GM18951 (cell line): Measurements from ENCODE around the gene OAF.
A peak's percentile ranks its signal among the peaks of the same experiment; 100 is the strongest.

Experiments used
- POLR2A ChIP-seq: IDR thresholded peaks from 4 replicates; pipeline ENCODE4 v1.6.1; 2011; ENCODE audit warnings: mild to moderate bottlenecking; ENCODE audit not compliant: insufficient read length, insufficient read depth; ENCODE audit errors: extremely low read depth
- in situ Hi-C: fragments of 300-500 bp; cut with MboI; formaldehyde crosslinking; loops from one replicate; pipeline ENCODE4 v1.12.0; 2022; ENCODE audit warnings: low sequenced_read_pairs, mixed read lengths, inconsistent platforms; ENCODE audit not compliant: unreplicated experiment

Gene OAF

DNA sequence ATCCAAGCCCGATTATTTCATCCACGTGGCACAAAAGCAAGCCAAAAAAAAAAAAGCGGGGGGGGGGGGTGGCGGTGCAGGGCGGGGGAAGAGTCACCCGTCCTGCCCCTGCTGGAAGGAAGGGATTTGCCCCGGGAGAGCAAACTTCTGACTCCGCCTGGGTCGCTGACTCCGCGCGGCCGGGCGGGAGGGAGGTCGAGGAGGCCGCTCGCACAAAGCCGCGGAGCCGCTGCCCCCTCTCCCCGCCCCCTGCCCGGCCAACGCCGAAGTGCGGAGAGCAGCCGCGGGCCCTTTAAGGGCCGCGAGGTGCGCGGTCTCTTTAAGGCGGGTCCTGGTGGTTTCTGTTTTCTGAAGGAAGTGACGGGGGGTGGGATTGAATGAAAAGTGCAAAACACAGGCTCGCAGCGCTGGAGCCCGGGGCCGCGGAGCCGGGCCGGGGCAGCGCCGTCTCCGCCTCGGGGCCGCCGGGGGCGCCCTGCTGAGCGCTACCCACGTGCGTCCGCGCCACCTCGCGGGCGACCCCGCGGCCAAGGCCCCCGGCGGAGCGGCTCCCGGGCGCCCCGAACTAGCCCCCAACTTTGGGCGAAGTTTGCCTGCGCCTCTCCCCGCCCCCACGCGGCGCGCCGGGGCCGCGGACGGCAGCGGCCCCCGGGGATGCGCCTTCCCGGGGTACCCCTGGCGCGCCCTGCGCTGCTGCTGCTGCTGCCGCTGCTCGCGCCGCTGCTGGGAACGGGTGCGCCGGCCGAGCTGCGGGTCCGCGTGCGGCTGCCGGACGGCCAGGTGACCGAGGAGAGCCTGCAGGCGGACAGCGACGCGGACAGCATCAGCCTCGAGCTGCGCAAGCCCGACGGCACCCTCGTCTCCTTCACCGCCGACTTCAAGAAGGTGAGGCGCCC lies at the start of gene OAF:
Gene OAF, plus strand, starts transcription at position 407 of the 896 bp plus-strand sequence. Its CDS starts 248 bp downstream, at position 655.
- in situ Hi-C loops: no loop called here
- peak; percentile 36 for TF ChIP-seq POLR2A

DNA sequence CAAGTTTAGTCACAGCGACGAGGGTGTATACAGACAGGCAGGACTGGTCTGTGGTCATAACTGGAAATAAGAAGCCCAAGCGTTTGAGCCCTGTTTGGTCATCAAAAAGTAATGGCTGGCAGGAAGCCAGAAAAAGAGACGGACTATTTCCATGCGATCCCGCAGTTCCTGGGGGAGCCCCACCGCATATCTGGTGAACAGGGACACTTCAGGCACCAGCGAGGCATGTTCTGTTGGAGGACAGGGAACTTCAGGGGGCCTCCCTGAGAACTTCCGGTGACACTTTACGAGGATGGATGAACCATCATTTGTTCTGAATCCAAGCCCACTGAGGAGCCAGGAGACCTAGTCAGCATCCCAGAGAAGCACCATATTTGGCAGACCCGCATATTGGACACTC lies 43.2 kb upstream of the OAF start:
- no peak for TF ChIP-seq POLR2A
- in situ Hi-C loops: no loop called here

DNA sequence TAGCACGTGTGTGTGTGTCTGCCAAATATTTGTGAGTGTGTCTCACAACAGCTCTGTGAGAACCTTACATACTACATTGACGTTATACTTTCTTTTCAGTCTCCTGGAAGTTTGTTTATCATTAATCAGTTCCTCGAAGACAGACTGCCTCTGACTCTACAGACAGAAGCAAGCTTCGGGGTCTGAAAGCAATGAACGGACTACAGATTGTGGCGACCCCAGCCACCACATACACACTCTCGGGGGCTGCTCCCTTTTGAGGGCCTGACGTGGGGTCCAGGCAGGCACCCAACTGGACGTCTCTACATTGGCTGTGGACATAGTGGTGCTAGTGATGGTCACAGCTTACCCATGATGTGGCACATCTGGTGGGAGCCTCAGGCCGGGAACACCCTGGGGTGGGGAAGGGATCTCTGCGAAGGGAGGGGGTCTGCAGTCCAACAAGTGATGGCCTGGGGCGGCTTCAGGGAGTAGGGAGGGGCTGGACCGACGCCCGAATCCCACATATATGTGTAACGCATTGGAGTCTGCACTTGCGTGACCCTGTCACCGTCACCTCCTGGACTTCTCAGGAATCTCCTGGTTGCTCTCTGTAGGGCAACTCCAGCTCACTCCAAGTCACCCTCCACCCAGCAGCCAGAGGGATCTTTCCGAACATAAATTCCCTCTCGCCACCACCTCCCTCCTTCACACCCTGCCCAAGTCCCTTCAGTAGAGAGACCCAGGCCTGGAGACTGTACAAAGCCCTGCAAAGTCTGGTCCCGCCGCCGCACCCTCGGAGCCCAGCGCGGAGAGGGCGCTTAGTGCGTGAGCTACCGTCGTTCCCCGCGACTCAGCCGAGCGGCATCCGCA lies 42.5 kb upstream of the OAF start:
- in situ Hi-C loops: no loop called here
- TF ChIP-seq POLR2A: no peak

DNA sequence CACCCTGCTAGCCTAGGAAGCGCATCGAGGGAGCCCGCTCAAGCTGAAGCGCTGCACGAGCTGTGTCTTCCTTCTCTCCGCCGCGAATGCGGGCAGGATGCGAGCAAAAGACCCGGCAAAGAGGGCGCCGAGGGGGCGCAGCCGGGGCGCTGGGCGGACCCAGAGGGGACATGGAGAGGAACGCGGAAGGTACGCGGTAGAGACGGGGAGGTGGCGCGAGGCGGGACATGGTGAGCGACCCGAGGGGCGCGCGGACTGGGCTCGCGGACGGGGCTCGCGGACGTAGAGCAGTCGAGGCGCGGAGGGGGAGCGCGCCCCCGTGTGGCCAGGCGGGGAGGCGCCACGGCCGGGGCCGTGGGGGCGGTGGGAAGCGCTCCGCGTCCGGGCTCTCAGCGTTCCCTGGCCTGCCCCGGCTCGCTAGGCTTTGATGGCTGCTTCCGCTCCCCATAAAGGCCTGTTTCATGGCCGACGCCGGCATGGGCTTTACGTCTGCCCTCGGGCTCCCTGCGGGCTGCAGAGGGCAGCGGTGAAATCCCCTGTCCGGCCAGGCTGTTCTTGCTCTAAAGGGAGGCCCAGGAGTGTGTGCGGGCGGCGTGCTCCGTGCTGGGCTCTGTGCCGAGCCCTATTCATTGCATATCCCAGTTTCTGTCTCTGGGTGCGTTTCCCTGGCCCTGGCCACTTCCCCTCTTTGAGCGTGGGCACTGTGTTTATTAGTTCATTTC lies 41.7 kb upstream of the OAF start:
- in situ Hi-C loops: no loop called here
- TF ChIP-seq POLR2A: no peak

DNA sequence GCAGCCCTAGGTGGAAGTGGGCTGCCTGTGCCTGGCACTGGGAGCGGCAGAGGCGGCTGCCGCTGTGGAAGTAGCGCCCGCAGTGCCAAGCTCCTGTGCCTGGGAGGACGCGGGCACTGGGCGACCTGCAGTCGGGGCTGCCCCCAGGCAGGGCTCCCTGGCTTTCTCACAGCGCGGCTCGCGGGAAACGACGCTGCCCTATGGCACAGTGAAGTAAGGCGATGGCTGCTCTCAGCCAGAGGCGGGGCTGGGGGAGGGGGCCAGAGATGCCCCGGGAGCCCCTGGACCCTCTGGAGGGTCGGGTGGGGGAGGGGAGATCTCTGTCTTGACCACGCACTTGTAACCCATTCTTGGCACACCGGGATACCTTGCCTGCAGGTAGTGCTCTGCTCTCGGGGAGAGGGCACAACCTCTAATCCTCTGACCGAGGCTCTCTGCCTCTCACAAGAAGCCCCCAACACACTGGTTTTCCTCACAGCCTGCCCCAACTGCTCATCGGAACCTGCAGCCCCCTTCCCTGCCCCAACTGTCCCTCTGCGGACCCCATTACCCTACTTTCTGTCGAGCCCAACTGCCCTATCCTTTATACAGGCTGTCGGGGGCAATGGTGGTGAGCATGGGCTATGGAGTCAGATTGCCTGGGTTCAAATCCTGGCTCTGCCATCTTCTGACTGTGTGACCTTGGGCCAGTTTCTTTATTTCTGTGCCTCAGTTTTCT lies 40.7 kb upstream of the OAF start:
- no peak for TF ChIP-seq POLR2A
- in situ Hi-C loops: no loop called here

DNA sequence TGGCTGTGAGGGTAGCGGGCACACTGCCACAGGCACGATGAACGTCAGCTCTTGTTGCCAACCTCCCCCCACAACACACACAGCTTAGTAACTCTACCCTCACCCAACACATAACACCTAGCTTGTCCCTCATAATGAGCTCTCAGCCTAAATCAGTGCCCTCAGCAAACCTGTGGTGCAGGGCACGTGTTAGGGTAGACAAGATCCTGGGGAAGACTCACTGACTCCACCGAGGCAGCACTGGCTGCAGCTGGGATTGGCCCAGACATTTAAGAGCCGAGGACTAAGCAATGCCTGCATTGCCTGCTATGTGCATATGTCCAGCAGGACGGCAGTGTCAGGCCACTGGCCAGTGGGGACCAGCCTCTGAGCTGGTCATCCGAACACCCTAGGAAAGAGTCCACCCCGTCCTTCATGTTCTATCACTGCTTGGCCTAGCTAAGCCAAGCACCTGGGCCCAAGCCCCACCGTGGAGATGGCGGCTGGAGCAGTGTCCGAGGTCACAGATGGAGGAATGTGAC lies 40.0 kb upstream of the OAF start:
- no peak for TF ChIP-seq POLR2A
- in situ Hi-C loops: no loop called here

DNA sequence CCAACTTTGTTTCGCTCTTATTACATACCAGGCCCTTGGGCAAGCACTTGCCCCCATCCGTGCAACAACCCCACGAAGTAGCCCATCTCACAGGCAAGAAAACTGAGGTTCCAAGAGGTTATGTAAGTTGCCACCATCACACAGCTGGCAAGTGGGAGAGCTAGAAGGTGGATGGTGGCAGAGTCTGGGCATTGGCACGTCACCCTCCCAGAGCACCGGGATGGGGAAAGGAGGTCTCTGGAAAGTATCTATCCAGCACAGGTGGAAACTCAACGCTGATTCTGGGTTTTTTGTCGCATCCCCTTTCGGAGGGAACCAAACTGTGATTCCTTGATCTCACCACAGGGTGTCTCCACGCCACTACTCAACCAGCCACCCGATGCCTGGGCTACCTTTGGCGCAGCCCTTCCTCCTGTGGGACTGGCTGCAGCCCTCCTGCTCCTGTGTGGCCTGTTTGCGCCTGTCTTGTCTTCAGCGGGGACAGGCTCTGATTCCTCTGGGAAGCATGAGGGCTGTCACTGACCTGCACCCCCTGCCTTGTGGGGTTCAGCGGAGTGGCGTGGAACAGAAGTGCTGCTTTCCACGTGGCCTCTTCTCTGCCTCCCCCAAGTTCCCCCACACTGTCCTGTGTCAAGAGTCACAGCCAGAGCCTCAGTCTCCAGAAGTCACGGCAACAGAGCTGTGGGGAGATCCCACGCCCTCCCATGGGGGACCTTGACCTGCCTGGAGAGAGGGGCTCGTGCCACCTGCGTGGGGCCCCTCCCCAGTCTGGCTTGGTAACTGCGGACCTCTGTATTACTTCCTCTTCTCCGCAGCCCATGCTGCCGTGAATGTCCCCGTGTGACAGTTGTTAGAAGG lies 38.5 kb upstream of the OAF start:
- no peak for TF ChIP-seq POLR2A
- in situ Hi-C loops: no loop called here

DNA sequence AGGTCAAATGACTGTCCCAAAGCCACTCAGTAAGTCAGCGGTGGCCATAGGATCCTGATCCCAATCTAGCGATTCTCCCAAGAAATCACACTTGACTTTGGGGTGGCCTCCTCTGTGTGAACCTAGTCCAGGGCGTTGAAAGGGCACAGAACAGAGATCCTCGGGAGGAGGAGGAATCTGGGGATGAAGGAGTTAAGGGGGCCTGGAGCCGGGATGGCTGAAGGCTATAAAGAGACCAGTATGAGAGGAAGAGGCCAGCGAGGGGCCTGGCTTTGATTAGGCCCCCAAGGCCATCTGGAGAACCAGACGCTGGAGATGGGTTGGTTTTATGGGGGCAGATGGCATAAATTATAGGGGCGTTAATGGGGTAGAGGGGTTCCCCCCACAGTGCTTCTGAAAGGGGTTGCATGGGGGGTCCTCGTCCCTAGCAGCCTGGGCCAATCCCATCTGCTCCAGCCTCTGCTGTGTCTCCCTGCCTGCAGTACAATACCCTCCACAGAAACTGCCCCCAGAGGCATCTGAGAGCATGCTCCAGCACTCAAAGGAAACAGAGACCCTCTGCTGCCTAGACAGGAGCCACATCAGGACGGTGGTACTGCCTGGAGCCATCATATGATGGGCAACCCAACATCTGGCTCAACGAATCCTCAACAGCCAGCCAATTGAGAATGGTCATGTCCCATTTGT lies 37.7 kb upstream of the OAF start:
- in situ Hi-C loops: no loop called here
- no peak for TF ChIP-seq POLR2A

DNA sequence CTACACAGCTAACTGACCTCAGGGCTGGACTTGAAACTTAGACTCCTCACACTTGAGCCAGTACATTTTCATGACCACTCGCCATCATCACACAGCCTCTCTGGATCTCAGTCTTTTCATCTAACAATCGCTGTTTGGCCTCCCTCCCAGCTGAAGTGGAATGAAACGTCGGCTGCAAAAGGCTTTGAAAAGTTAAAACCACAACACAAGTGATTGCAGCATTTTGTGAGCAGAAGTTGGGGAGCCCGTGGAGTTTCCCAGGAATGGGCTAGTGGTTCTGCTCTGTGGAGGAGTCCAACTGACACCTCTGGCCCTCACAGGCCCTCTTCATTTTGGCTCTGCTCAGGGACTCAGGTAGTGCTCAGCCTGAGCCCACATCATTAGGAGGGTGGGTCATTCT lies 37.0 kb upstream of the OAF start:
- no peak for TF ChIP-seq POLR2A
- in situ Hi-C loops: no loop called here

DNA sequence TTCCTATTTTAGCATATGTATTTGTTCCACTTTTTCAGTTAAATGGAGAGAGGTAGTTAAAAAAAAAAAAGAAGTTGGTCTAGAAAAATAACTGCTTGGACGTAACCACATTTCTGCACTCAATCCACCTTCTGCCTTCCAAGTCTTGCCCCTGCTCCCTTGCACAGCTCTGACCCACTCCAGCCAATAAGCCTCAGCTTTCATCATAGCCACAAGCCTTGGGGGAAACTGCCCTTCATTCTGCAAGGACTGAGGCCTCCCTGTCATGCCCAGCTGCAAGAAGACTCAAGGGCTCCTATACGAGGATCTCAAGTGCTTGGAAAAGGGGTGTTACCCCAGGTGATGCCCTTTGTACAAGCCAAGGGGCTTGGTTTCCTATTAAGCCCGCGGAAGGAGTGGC lies 36.0 kb upstream of the OAF start:
- TF ChIP-seq POLR2A: no peak
- in situ Hi-C loops: no loop called here

DNA sequence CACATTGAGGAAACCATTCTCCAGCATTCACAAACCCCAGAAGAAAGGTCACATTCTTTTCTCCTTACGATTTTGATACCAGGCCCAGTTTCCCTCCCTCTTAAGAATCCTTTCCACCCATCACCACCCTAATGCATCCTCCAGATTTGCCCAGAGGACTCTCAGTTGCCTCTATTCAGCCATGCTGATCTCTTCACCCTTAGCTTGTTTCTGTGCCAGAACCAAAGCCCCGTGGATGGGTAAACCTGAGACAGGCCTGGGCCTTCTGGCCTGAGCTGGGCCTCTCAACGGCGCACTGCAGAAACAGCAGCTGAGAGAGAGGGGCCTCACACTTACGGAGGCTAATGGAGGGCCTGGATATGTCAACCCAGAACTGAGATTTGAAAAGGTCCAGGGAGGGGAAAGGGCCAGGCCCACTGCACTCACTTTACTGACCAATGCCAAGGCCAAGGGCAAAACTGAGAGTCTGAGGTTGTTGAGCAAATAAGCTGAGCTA lies 32.2 kb upstream of the OAF start:
- in situ Hi-C loops: no loop called here
- TF ChIP-seq POLR2A: no peak

DNA sequence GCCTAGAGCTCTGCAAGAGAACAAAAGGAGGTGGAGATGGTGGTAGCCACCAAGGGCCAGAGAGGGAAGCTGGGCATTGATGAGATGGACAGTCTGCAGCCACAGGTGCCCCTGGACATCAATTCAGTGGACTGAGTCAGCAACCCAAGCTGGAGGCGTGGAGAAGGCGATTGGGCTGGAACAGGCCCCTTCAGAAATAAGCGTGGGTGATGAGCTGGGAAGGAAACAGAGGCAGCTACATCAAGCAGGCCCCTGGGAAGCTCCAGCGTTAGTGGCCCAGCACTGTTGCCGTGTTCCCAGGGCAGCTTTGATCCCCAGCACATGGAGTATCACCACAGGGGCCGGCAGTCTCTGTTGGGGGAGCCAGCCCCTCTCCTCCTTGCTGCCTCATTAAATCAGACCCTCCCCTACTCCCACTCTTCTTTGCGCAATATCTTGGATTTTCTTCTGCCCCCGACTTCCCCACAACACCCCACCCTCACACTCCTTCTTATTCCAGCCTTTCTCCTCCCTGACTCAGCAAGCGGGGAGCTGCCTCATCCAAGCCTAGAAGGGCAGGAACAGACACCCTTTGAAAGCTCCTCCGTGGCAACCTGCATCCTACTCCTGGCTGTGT lies 31.7 kb upstream of the OAF start:
- no peak for TF ChIP-seq POLR2A
- in situ Hi-C loops: no loop called here

DNA sequence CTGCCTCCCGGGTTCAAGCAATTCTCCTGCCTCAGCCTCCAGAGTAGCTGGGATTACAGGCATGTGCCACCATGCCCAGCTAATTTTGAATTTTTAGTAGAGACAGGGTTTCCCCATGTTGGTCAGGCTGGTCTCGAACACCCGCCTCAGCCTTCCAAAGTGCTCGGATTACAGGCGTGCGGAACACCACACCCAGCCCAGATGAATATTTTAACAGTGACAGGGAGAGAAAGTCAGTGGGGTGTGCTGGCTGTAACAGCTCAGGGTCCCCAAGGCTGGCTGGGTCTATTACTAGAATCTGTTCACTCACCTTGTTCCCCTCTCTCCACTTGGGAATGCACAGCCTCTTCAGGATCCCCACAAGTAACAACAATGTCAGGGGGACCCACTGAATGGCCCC lies 30.8 kb upstream of the OAF start:
- in situ Hi-C loops: loop anchor here (5.0 kb wide), 1 partner anchor 47 kb away; no protein-coding TSS in a partner anchor
